Smooth muscle cell (in vitro differentiated cells): ENCODE data around the gene DGCR8. TPM values are rescaled to one million over a fixed set of nuclear protein-coding genes. Genes with fewer than 3 reads are reported as not detected.
A peak's percentile ranks its signal among the peaks of the same experiment; 100 is the strongest.

ENCODE experiments used
- DNase-seq: peaks from one replicate; lab custom pipeline; 2025; ENCODE audit not compliant: unreplicated experiment; lab: John Stamatoyannopoulos, UW
- H2AFZ ChIP-seq: fragments of 200-600 bp; sonication (generic); 2 replicates; pipeline ENCODE4 v1.6.0; 2016; ENCODE audit warnings: antibody characterized with exemption, low read depth, mild to moderate bottlenecking
- H3F3A ChIP-seq: fragments of 200-600 bp; sonication (generic); 2 replicates; pipeline ENCODE4 v1.6.0; 2017; ENCODE audit warnings: antibody characterized with exemption, low read depth
- H3K27ac ChIP-seq: fragments of 200-600 bp; sonication (generic); 2 replicates; pipeline ENCODE4 v1.5.1; 2016; ENCODE audit warnings: low read depth, mild to moderate bottlenecking
- H3K27me3 ChIP-seq: fragments of 200-600 bp; sonication (generic); 2 replicates; pipeline ENCODE4 v1.6.1; 2016; ENCODE audit warnings: low read depth, mild to moderate bottlenecking
- H3K36me3 ChIP-seq: fragments of 200-600 bp; sonication (generic); 2 replicates; pipeline ENCODE4 v1.5.1; 2016; ENCODE audit warnings: low read depth
- H3K4me1 ChIP-seq: fragments of 200-600 bp; sonication (generic); 2 replicates; pipeline ENCODE4 v1.5.1; 2016; ENCODE audit warnings: low read depth
- H3K4me2 ChIP-seq: fragments of 200-600 bp; sonication (generic); 2 replicates; pipeline ENCODE4 v1.6.0; 2016; ENCODE audit warnings: mild to moderate bottlenecking
- H3K4me3 ChIP-seq: fragments of 200-600 bp; sonication (generic); 2 replicates; pipeline ENCODE4 v1.5.1; 2016; ENCODE audit warnings: mild to moderate bottlenecking
- H3K79me2 ChIP-seq: fragments of 200-600 bp; sonication (generic); 2 replicates; pipeline ENCODE4 v1.6.0; 2016; ENCODE audit warnings: low read depth, mild to moderate bottlenecking
- H3K9ac ChIP-seq: fragments of 200-600 bp; sonication (generic); 2 replicates; pipeline ENCODE4 v1.6.0; 2016; ENCODE audit warnings: low read depth
- H3K9me3 ChIP-seq: fragments of 200-600 bp; sonication (generic); replicated peaks from 2 replicates; pipeline ENCODE4 v1.5.1; 2016; ENCODE audit warnings: low read depth
- H4K20me1 ChIP-seq: fragments of 200-600 bp; sonication (generic); 2 replicates; pipeline ENCODE4 v1.6.0; 2016; ENCODE audit warnings: low read depth
- WGBS: methylation state at CpG from one replicate; pipeline ENCODE4 v1.1.7; 2016; ENCODE audit warnings: low lambda C conversion rate; 5-methylcytosine and 5-hydroxymethylcytosine counted together
- polyA plus RNA-seq: library from polyadenylated mRNA; unstranded; fragments of >200 nt; fragmentation: Nextera tagmentation; extraction: Ambion mirVana; gene quantifications from 2 replicates; pipeline ENCODE4 v1.2.1, GENCODE V29; 2016
- total RNA-seq: library from RNA; depleted of rRNA; stranded (reverse); fragments of >200 nt; gene quantifications from 2 replicates; pipeline ENCODE4 v1.2.3, GENCODE V29; 2014
- TF ChIP-seq, protein P1 (sequence below): fragments of 200-600 bp; sonication (generic); IDR thresholded peaks from 2 replicates; pipeline ENCODE4 v1.5.1; 2017; ENCODE audit warnings: borderline replicate concordance, mild to moderate bottlenecking, antibody characterized with exemption; ENCODE audit not compliant: insufficient read depth, poor library complexity, severe bottlenecking

Gene DGCR8
- total and polyA plus RNA-seq, 2 experiments from 2014 or later: 6.5 to 9.7 TPM

GRCh38 chr22:20109411-20110358, 29.6 kb downstream of the DGCR8 start:
- Histone ChIP-seq H3K79me2 (no peaks in the 10 kb centered on the region), H3K27ac (no peak overlapping the region), H3K27me3 (no peaks in the 10 kb centered on the region), H3K4me2 (no peak overlapping the region), H3K4me1 (no peaks in the 10 kb centered on the region), H4K20me1 (peaks cover 28% of the 10 kb centered on the region), H3K36me3 (no peaks in the 10 kb centered on the region), H3K4me3 (no peak overlapping the region), H3F3A (no peaks in the 10 kb centered on the region), H2AFZ (no peak overlapping the region), H3K9ac (no peak overlapping the region), H3K9me3 (no peaks in the 10 kb centered on the region)
- DNase-seq: no peak
- 96% methylated on average over 23 of the region's 23 CpGs for WGBS
- TF ChIP-seq, protein P1, sequence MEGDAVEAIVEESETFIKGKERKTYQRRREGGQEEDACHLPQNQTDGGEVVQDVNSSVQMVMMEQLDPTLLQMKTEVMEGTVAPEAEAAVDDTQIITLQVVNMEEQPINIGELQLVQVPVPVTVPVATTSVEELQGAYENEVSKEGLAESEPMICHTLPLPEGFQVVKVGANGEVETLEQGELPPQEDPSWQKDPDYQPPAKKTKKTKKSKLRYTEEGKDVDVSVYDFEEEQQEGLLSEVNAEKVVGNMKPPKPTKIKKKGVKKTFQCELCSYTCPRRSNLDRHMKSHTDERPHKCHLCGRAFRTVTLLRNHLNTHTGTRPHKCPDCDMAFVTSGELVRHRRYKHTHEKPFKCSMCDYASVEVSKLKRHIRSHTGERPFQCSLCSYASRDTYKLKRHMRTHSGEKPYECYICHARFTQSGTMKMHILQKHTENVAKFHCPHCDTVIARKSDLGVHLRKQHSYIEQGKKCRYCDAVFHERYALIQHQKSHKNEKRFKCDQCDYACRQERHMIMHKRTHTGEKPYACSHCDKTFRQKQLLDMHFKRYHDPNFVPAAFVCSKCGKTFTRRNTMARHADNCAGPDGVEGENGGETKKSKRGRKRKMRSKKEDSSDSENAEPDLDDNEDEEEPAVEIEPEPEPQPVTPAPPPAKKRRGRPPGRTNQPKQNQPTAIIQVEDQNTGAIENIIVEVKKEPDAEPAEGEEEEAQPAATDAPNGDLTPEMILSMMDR: no peak

- Histone ChIP-seq H3K36me3 (no peaks in the 10 kb centered on the region), H3K4me3 (no peak overlapping the region)
Measured at GRCh38 chr22:20110359-20110985, 30.4 kb downstream of the DGCR8 start.

GRCh38 chr22:20111045-20111688, 31.1 kb downstream of the DGCR8 start:
- no peak overlapping the region for H3K9ac ChIP-seq
- WGBS: 84% methylated on average over 14 of the region's 14 CpGs
- H3K36me3 ChIP-seq: no peaks in the 10 kb centered on the region
- no peak for DNase-seq
- H3K9me3 ChIP-seq: no peaks in the 10 kb centered on the region
- no peaks in the 10 kb centered on the region for H3K27me3 ChIP-seq
- H3K4me2 ChIP-seq: no peak overlapping the region
- H2AFZ ChIP-seq: no peak overlapping the region
- TF ChIP-seq, protein P1: peak; percentile 29
- peaks cover 13% of the 10 kb centered on the region for H4K20me1 ChIP-seq
- peaks cover 9% of the 10 kb centered on the region for H3K79me2 ChIP-seq
- H3F3A ChIP-seq: no peaks in the 10 kb centered on the region
- peaks cover under 1% of the 10 kb centered on the region for H3K4me1 ChIP-seq
- no peak overlapping the region for H3K4me3 ChIP-seq
- no peak overlapping the region for H3K27ac ChIP-seq

More at GRCh38 chr22:20110359-20110985, 30.4 kb downstream of the DGCR8 start:
- Histone ChIP-seq H3K9ac (no peak overlapping the region), H3K27ac (no peak overlapping the region), H3K79me2 (peaks cover 3% of the 10 kb centered on the region), H3K4me1 (no peaks in the 10 kb centered on the region), H3K27me3 (no peaks in the 10 kb centered on the region), H2AFZ (no peak overlapping the region), H4K20me1 (peaks cover 20% of the 10 kb centered on the region), H3F3A (no peaks in the 10 kb centered on the region), H3K9me3 (no peaks in the 10 kb centered on the region), H3K4me2 (no peak overlapping the region)
- no peak for DNase-seq
- TF ChIP-seq, protein P1: no peak
- WGBS: 96% methylated on average over 9 of the region's 9 CpGs
